ENCODE data around the gene ZBTB45. TPM values are rescaled to one million over a fixed set of nuclear protein-coding genes. Genes with fewer than 3 reads are reported as not detected.

The ZBTB45 gene
- total and polyA plus RNA-seq, 10 of the 15 experiments (the other 5 are each of a cell fraction or from before 2014, with no cell fraction given): 0.29 to 17.2 (median 4.2) TPM

DNA sequence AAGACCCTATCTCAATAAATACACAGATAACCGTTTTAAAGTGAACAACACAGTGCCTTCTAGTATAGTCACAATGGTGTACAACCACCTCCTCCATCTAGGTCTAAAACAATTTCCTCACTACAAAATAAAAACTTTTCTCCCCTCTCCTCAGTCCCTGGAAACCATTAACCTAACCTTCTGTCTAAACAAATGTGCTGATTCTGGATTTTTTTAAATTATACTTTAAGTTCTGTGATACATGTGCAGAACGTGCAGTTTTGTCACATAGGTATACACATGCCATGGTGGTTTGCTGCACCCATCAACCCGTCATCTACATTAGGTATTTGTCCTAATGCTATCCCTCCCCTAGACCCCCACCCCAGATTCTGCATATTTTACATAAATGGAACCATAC is 9.8 kb upstream of the ZBTB45 start (continued):
- TF ChIP-seq YY1 (IDR thresholded peaks at IDR 0.05; ENCODE audit: low read depth, low read length): no peak

DNA sequence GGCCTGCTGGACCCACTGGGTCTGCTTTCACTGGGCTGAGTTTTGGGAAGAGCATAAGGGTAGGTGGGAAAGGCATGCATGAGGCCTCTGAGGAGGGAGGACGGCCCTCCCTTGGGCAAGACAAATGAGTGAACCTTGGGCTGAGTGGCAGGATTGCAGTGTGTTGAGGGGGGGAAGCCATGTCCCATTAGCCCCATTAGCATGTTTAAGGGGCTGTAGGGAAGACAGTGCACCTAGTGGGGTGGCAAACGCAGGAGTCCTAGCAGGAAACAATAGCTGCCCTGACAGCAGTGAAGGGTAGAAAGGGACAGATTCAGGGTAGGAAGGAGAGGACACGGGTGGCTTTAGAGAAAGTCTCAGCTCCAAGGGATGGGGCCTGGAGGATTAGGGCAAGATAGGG is 3.1 kb upstream of the ZBTB45 start:
- 75% methylated on average over 3 of the region's 3 CpGs for WGBS (ENCODE audit: insufficient coverage, insufficient replicate concordance, low lambda C conversion rate, missing lambda C conversion rate)
- H2AFZ ChIP-seq (ENCODE audit: control insufficient read depth, low read depth, low read length): no peak overlapping the region
- no peaks in the 10 kb centered on the region for H3K9me3 ChIP-seq (replicated peaks; ENCODE audit: control insufficient read depth, insufficient read depth, low read length)
- ATAC-seq (no peak), FAIRE-seq (no peak), DNase-seq (ENCODE audit: low read depth, low spot score) (no peak)
- H3K27ac ChIP-seq (ENCODE audit: control insufficient read depth, insufficient read depth): no peak overlapping the region
- no peaks in the 10 kb centered on the region for H4K20me1 ChIP-seq (ENCODE audit: control insufficient read depth, insufficient read depth)
- H3K36me3 ChIP-seq (ENCODE audit: control insufficient read depth in 2 of 2, insufficient read depth in 2 of 2, low read length in 1 of 2): no peaks in the 10 kb centered on the region
- H3K4me1 ChIP-seq (ENCODE audit: control insufficient read depth, insufficient read depth, low read length): peaks cover 8% of the 10 kb centered on the region
- H3K4me3 ChIP-seq: no peak overlapping the region
- H3K9ac ChIP-seq (ENCODE audit: control insufficient read depth, insufficient read depth, low read length): no peak overlapping the region
- ChIA-PET POLR2A (interaction anchor here (0.6 kb wide), 1 partner anchor 34 kb away, joined by 3 read pairs; no protein-coding TSS in a partner anchor), RAD21 (ENCODE audit: unreplicated experiment) (no interaction called here), CTCF (no interaction called here), SMC1A (ENCODE audit: uncharacterized antibody, unreplicated experiment) (no interaction called here)
- in situ Hi-C loops (cut with MboI) (no loop called here), intact Hi-C loops (cut with micrococcal nuclease; ENCODE audit: unreplicated experiment) (no loop called here)
- H3K79me2 ChIP-seq (ENCODE audit: control insufficient read depth, insufficient read depth, low read length): peaks cover 15% of the 10 kb centered on the region
- TF ChIP-seq NFXL1 (IDR thresholded peaks at IDR 0.05; ENCODE audit: borderline replicate concordance) (no peak), RCOR1 (conservative IDR thresholded peaks at IDR 0.05; ENCODE audit: low read depth, low read length) (no peak), IKZF1 (conservative IDR thresholded peaks at IDR 0.05) (no peak), TBL1XR1 (IDR thresholded peaks at IDR 0.05; ENCODE audit: low read depth, low read length) (no peak), NFYA (IDR thresholded peaks at IDR 0.05; ENCODE audit: borderline replicate concordance, low read depth, low read length) (no peak), NR2F1 (conservative IDR thresholded peaks at IDR 0.05) (no peak), TAF1 (IDR thresholded peaks at IDR 0.05; ENCODE audit: borderline replicate concordance, low read depth, low read length) (no peak), SIN3A (IDR thresholded peaks at IDR 0.05; ENCODE audit: low read depth, low read length) (no peak), CHD4 (IDR thresholded peaks at IDR 0.05) (no peak), NFYB (IDR thresholded peaks at IDR 0.05; ENCODE audit: insufficient read depth, low read depth, low read length) (no peak), RBBP5 (conservative IDR thresholded peaks at IDR 0.05) (no peak), POLR2AphosphoS5 (IDR thresholded peaks at IDR 0.05; ENCODE audit: low read length) (no peak), MTA3 (IDR thresholded peaks at IDR 0.05; ENCODE audit: borderline replicate concordance, low read length) (no peak), BMI1 (IDR thresholded peaks at IDR 0.05; ENCODE audit: borderline replicate concordance) (no peak), KAT2A (conservative IDR thresholded peaks at IDR 0.05; ENCODE audit: control insufficient read depth, low read depth, low read length) (no peak), ZSCAN29 (IDR thresholded peaks at IDR 0.05) (no peak)
- TF ChIP-seq, protein P1, sequence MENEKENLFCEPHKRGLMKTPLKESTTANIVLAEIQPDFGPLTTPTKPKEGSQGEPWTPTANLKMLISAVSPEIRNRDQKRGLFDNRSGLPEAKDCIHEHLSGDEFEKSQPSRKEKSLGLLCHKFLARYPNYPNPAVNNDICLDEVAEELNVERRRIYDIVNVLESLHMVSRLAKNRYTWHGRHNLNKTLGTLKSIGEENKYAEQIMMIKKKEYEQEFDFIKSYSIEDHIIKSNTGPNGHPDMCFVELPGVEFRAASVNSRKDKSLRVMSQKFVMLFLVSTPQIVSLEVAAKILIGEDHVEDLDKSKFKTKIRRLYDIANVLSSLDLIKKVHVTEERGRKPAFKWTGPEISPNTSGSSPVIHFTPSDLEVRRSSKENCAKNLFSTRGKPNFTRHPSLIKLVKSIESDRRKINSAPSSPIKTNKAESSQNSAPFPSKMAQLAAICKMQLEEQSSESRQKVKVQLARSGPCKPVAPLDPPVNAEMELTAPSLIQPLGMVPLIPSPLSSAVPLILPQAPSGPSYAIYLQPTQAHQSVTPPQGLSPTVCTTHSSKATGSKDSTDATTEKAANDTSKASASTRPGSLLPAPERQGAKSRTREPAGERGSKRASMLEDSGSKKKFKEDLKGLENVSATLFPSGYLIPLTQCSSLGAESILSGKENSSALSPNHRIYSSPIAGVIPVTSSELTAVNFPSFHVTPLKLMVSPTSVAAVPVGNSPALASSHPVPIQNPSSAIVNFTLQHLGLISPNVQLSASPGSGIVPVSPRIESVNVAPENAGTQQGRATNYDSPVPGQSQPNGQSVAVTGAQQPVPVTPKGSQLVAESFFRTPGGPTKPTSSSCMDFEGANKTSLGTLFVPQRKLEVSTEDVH (IDR thresholded peaks at IDR 0.05; ENCODE audit: low read depth, partially characterized antibody): no peak
- TF ChIP-seq, protein P2, sequence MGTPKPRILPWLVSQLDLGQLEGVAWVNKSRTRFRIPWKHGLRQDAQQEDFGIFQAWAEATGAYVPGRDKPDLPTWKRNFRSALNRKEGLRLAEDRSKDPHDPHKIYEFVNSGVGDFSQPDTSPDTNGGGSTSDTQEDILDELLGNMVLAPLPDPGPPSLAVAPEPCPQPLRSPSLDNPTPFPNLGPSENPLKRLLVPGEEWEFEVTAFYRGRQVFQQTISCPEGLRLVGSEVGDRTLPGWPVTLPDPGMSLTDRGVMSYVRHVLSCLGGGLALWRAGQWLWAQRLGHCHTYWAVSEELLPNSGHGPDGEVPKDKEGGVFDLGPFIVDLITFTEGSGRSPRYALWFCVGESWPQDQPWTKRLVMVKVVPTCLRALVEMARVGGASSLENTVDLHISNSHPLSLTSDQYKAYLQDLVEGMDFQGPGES (IDR thresholded peaks at IDR 0.05): no peak
- TF ChIP-seq, protein P3, sequence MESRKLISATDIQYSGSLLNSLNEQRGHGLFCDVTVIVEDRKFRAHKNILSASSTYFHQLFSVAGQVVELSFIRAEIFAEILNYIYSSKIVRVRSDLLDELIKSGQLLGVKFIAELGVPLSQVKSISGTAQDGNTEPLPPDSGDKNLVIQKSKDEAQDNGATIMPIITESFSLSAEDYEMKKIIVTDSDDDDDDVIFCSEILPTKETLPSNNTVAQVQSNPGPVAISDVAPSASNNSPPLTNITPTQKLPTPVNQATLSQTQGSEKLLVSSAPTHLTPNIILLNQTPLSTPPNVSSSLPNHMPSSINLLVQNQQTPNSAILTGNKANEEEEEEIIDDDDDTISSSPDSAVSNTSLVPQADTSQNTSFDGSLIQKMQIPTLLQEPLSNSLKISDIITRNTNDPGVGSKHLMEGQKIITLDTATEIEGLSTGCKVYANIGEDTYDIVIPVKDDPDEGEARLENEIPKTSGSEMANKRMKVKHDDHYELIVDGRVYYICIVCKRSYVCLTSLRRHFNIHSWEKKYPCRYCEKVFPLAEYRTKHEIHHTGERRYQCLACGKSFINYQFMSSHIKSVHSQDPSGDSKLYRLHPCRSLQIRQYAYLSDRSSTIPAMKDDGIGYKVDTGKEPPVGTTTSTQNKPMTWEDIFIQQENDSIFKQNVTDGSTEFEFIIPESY (IDR thresholded peaks at IDR 0.05): no peak
- H3K27me3 ChIP-seq (replicated peaks in 1 of 2; ENCODE audit: control insufficient read depth in 2 of 2, insufficient read depth in 2 of 2, low read length in 1 of 2): no peaks in the 10 kb centered on the region
- BruUV-seq (replicated peaks): no TSS peak
- no peak overlapping the region for H3K4me2 ChIP-seq (ENCODE audit: control insufficient read depth, insufficient read depth)

All from GM12878 (cell line).